ENCODE data around the gene KIN.
"Not testable (repeated sequence)": the region's sequence is repeated elsewhere in the genome, so short reads cannot be mapped to it uniquely, and the experiment has no call there.

KIN gene

GRCh38 chr10:7817984-7818294, 30.1 kb upstream of the KIN start:
- Histone ChIP-seq H2BK5ac (ENCODE audit: low read length) (no peak overlapping the region), H2BK15ac (replicated peaks; ENCODE audit: low read depth) (no peak overlapping the region), H3K4me2 (ENCODE audit: low read length) (peak overlapping the region; percentile 80), H3K79me1 (ENCODE audit: low read length) (peaks cover 10% of the 10 kb centered on the region), H3K36me3 (ENCODE audit: control insufficient read depth, insufficient read depth, low read length) (no peaks in the 10 kb centered on the region), H3K4ac (ENCODE audit: low read depth, low read length) (no peak overlapping the region), H3K79me2 (ENCODE audit: control insufficient read depth, insufficient read depth, low read length) (peaks cover 12% of the 10 kb centered on the region), H2BK120ac (ENCODE audit: low read depth, low read length) (no peak overlapping the region), H3K27me3 (ENCODE audit: insufficient read depth, low read length, poor library complexity) (no peaks in the 10 kb centered on the region), H3K23ac (ENCODE audit: low read length) (no peak overlapping the region), H3K56ac (ENCODE audit: low read length) (peak overlapping the region; percentile 85), H3K27ac (ENCODE audit: low read depth, low read length) (no peak overlapping the region), H2AK5ac (ENCODE audit: low read length) (no peak overlapping the region), H3K4me3 (ENCODE audit: low read length) (peak overlapping the region; percentile 97), H4K8ac (ENCODE audit: low read depth, low read length) (no peak overlapping the region), H4K5ac (ENCODE audit: low read length) (no peak overlapping the region), H3K9ac (ENCODE audit: low read length) (peak overlapping the region; percentile 65), H3K4me1 (ENCODE audit: control insufficient read depth, low read depth, low read length) (peaks cover 2% of the 10 kb centered on the region), H3K18ac (ENCODE audit: low read length) (peak overlapping the region; percentile 13)
- WGBS (ENCODE audit: extremely low coverage, insufficient coverage, low lambda C conversion rate), result no CpG with 5 or more reads among the region's 10 CpGs
- DNase-seq, result no peak

- H2BK15ac ChIP-seq (replicated peaks; ENCODE audit: low read depth), result no peak overlapping the region
- H3K4me3 ChIP-seq (ENCODE audit: low read length), result peak overlapping the region; percentile 97
- H3K4ac ChIP-seq (ENCODE audit: low read depth, low read length), result no peak overlapping the region
- H3K27me3 ChIP-seq (ENCODE audit: insufficient read depth, low read length, poor library complexity), result no peaks in the 10 kb centered on the region
- H2BK120ac ChIP-seq (ENCODE audit: low read depth, low read length), result no peak overlapping the region
- no peak overlapping the region for H4K8ac ChIP-seq (ENCODE audit: low read depth, low read length)
- no peak overlapping the region for H3K9ac ChIP-seq (ENCODE audit: low read length)
- no peak overlapping the region for H3K27ac ChIP-seq (ENCODE audit: low read depth, low read length)
- H3K18ac ChIP-seq (ENCODE audit: low read length), result no peak overlapping the region
- H3K36me3 ChIP-seq (ENCODE audit: control insufficient read depth, insufficient read depth, low read length), result no peaks in the 10 kb centered on the region
- no peak overlapping the region for H4K5ac ChIP-seq (ENCODE audit: low read length)
- no CpG with 5 or more reads among the region's 12 CpGs for WGBS (ENCODE audit: extremely low coverage, insufficient coverage, low lambda C conversion rate)
- peaks cover 10% of the 10 kb centered on the region for H3K79me1 ChIP-seq (ENCODE audit: low read length)
- peaks cover 2% of the 10 kb centered on the region for H3K4me1 ChIP-seq (ENCODE audit: control insufficient read depth, low read depth, low read length)
- peaks cover 12% of the 10 kb centered on the region for H3K79me2 ChIP-seq (ENCODE audit: control insufficient read depth, insufficient read depth, low read length)
- no peak overlapping the region for H3K23ac ChIP-seq (ENCODE audit: low read length)
- peak overlapping the region; percentile 80 for H3K4me2 ChIP-seq (ENCODE audit: low read length)
- H2AK5ac ChIP-seq (ENCODE audit: low read length), result no peak overlapping the region
- peak overlapping the region; percentile 67 for H3K56ac ChIP-seq (ENCODE audit: low read length)
- DNase-seq, result peak; percentile 32
- H2BK5ac ChIP-seq (ENCODE audit: low read length), result no peak overlapping the region
Measured at GRCh38 chr10:7817576-7817975, 29.8 kb upstream of the KIN start.

- Histone ChIP-seq H3K36me3 (ENCODE audit: control insufficient read depth, insufficient read depth, low read length) (no peaks in the 10 kb centered on the region), H2BK5ac (ENCODE audit: low read length) (no peak overlapping the region), H3K18ac (ENCODE audit: low read length) (no peak overlapping the region), H3K4me1 (ENCODE audit: control insufficient read depth, low read depth, low read length) (no peaks in the 10 kb centered on the region), H3K23ac (ENCODE audit: low read length) (no peak overlapping the region), H3K27ac (ENCODE audit: low read depth, low read length) (no peak overlapping the region), H3K9ac (ENCODE audit: low read length) (no peak overlapping the region), H3K27me3 (ENCODE audit: insufficient read depth, low read length, poor library complexity) (no peaks in the 10 kb centered on the region), H4K8ac (ENCODE audit: low read depth, low read length) (no peak overlapping the region), H3K4ac (ENCODE audit: low read depth, low read length) (no peak overlapping the region), H3K79me2 (ENCODE audit: control insufficient read depth, insufficient read depth, low read length) (no peaks in the 10 kb centered on the region), H2AK5ac (ENCODE audit: low read length) (no peak overlapping the region), H3K56ac (ENCODE audit: low read length) (no peak overlapping the region), H3K4me2 (ENCODE audit: low read length) (no peak overlapping the region), H3K4me3 (ENCODE audit: low read length) (no peak overlapping the region), H4K5ac (ENCODE audit: low read length) (no peak overlapping the region), H2BK120ac (ENCODE audit: low read depth, low read length) (no peak overlapping the region), H2BK15ac (replicated peaks; ENCODE audit: low read depth) (no peak overlapping the region), H3K79me1 (ENCODE audit: low read length) (no peaks in the 10 kb centered on the region)
- DNase-seq, result peak; percentile 21
- no CpG with 5 or more reads among the region's 3 CpGs for WGBS (ENCODE audit: extremely low coverage, insufficient coverage, low lambda C conversion rate)
Measured at GRCh38 chr10:7813481-7813880, 25.7 kb upstream of the KIN start.

GRCh38 chr10:7811743-7812142, 23.9 kb upstream of the KIN start:
- H3K79me2 ChIP-seq (ENCODE audit: control insufficient read depth, insufficient read depth, low read length); H3K79me1 ChIP-seq (ENCODE audit: low read length); H2BK15ac ChIP-seq (replicated peaks; ENCODE audit: low read depth); H3K56ac ChIP-seq (ENCODE audit: low read length); H2BK120ac ChIP-seq (ENCODE audit: low read depth, low read length); H3K9ac ChIP-seq (ENCODE audit: low read length); H3K36me3 ChIP-seq (ENCODE audit: control insufficient read depth, insufficient read depth, low read length); H4K5ac ChIP-seq (ENCODE audit: low read length); H3K4me2 ChIP-seq (ENCODE audit: low read length); H3K4me1 ChIP-seq (ENCODE audit: control insufficient read depth, low read depth, low read length); H2AK5ac ChIP-seq (ENCODE audit: low read length); H3K18ac ChIP-seq (ENCODE audit: low read length); H3K23ac ChIP-seq (ENCODE audit: low read length); H3K4ac ChIP-seq (ENCODE audit: low read depth, low read length); H3K4me3 ChIP-seq (ENCODE audit: low read length); H3K27ac ChIP-seq (ENCODE audit: low read depth, low read length); H3K27me3 ChIP-seq (ENCODE audit: insufficient read depth, low read length, poor library complexity); DNase-seq; H4K8ac ChIP-seq (ENCODE audit: low read depth, low read length); H2BK5ac ChIP-seq (ENCODE audit: low read length): not testable (repeated sequence)
- no CpG with 5 or more reads among the region's 7 CpGs for WGBS (ENCODE audit: extremely low coverage, insufficient coverage, low lambda C conversion rate)

GRCh38 chr10:7811000-7811399, 23.2 kb upstream of the KIN start:
- WGBS (ENCODE audit: extremely low coverage, insufficient coverage, low lambda C conversion rate), result no CpG with 5 or more reads among the region's 5 CpGs
- no peak overlapping the region for H4K5ac ChIP-seq (ENCODE audit: low read length)

GRCh38 chr10:7810443-7810842, 22.6 kb upstream of the KIN start:
- Histone ChIP-seq H3K36me3 (ENCODE audit: control insufficient read depth, insufficient read depth, low read length) (no peaks in the 10 kb centered on the region), H2AK5ac (ENCODE audit: low read length) (no peak overlapping the region), H3K27me3 (ENCODE audit: insufficient read depth, low read length, poor library complexity) (no peaks in the 10 kb centered on the region), H3K27ac (ENCODE audit: low read depth, low read length) (no peak overlapping the region), H3K79me2 (ENCODE audit: control insufficient read depth, insufficient read depth, low read length) (no peaks in the 10 kb centered on the region), H2BK120ac (ENCODE audit: low read depth, low read length) (no peak overlapping the region), H4K5ac (ENCODE audit: low read length) (no peak overlapping the region), H3K79me1 (ENCODE audit: low read length) (no peaks in the 10 kb centered on the region), H2BK15ac (replicated peaks; ENCODE audit: low read depth) (no peak overlapping the region), H3K23ac (ENCODE audit: low read length) (no peak overlapping the region), H3K18ac (ENCODE audit: low read length) (no peak overlapping the region), H3K4me3 (ENCODE audit: low read length) (no peak overlapping the region), H3K9ac (ENCODE audit: low read length) (no peak overlapping the region), H3K4ac (ENCODE audit: low read depth, low read length) (no peak overlapping the region), H3K56ac (ENCODE audit: low read length) (no peak overlapping the region), H3K4me2 (ENCODE audit: low read length) (no peak overlapping the region), H2BK5ac (ENCODE audit: low read length) (no peak overlapping the region), H4K8ac (ENCODE audit: low read depth, low read length) (no peak overlapping the region), H3K4me1 (ENCODE audit: control insufficient read depth, low read depth, low read length) (no peaks in the 10 kb centered on the region)
- DNase-seq, result no peak
- WGBS (ENCODE audit: extremely low coverage, insufficient coverage, low lambda C conversion rate), result no CpG with 5 or more reads among the region's 7 CpGs

More at GRCh38 chr10:7811000-7811399, 23.2 kb upstream of the KIN start:
- Histone ChIP-seq H3K18ac (ENCODE audit: low read length) (no peak overlapping the region), H2BK15ac (replicated peaks; ENCODE audit: low read depth) (no peak overlapping the region), H3K56ac (ENCODE audit: low read length) (no peak overlapping the region), H2BK120ac (ENCODE audit: low read depth, low read length) (no peak overlapping the region), H3K79me1 (ENCODE audit: low read length) (no peaks in the 10 kb centered on the region), H3K79me2 (ENCODE audit: control insufficient read depth, insufficient read depth, low read length) (no peaks in the 10 kb centered on the region), H3K4me2 (ENCODE audit: low read length) (no peak overlapping the region), H3K9ac (ENCODE audit: low read length) (no peak overlapping the region), H3K4ac (ENCODE audit: low read depth, low read length) (no peak overlapping the region), H3K23ac (ENCODE audit: low read length) (no peak overlapping the region), H3K4me1 (ENCODE audit: control insufficient read depth, low read depth, low read length) (no peaks in the 10 kb centered on the region), H3K36me3 (ENCODE audit: control insufficient read depth, insufficient read depth, low read length) (no peaks in the 10 kb centered on the region), H2BK5ac (ENCODE audit: low read length) (no peak overlapping the region), H4K8ac (ENCODE audit: low read depth, low read length) (no peak overlapping the region), H3K4me3 (ENCODE audit: low read length) (no peak overlapping the region), H3K27ac (ENCODE audit: low read depth, low read length) (no peak overlapping the region), H3K27me3 (ENCODE audit: insufficient read depth, low read length, poor library complexity) (no peaks in the 10 kb centered on the region), H2AK5ac (ENCODE audit: low read length) (no peak overlapping the region)
- no peak for DNase-seq
